Neural cell (in vitro differentiated cells): ENCODE data around the gene ATXN7L1.

Experiments
- CTCF ChIP-seq: fragments of 450-650 bp; IDR thresholded peaks from 2 replicates; pipeline ENCODE4 v1.5.1; 2014; ENCODE audit warnings: antibody characterized with exemption, mild to moderate bottlenecking, moderate library complexity; ENCODE audit not compliant: poor library complexity, severe bottlenecking
- EP300 ChIP-seq: fragments of 450-650 bp; conservative IDR thresholded peaks from 2 replicates; pipeline ENCODE4 v1.6.1; 2014; ENCODE audit warnings: antibody characterized with exemption, mild to moderate bottlenecking, moderate library complexity; ENCODE audit not compliant: poor library complexity, severe bottlenecking
- EZH2 ChIP-seq: fragments of 200-600, 300-800 bp; shearing (Covaris generic), sonication (generic); IDR thresholded peaks from 2 replicates; pipeline ENCODE4 v1.6.1; 2014; ENCODE audit warnings: antibody characterized with exemption, low read length, borderline replicate concordance, mild to moderate bottlenecking; ENCODE audit not compliant: insufficient read depth, poor library complexity, severe bottlenecking
- POLR2AphosphoS5 ChIP-seq: IDR thresholded peaks from 2 replicates; pipeline ENCODE4 v1.6.1; 2012
- RAD21 ChIP-seq: fragments of 450-650 bp; conservative IDR thresholded peaks from 2 replicates; pipeline ENCODE4 v1.6.1; 2014; ENCODE audit warnings: antibody characterized with exemption, mild to moderate bottlenecking, moderate library complexity
- REST ChIP-seq: IDR thresholded peaks from 2 replicates; pipeline ENCODE4 v1.6.1; 2012; ENCODE audit warnings: borderline replicate concordance
- TAF1 ChIP-seq: IDR thresholded peaks from 2 replicates; pipeline ENCODE4 v1.6.1; 2012; ENCODE audit warnings: low read depth

GRCh38 chr7:105917659-105918058 is 41.3 kb upstream of the ATXN7L1 start:
- no peak for TF ChIP-seq POLR2AphosphoS5
- no peak for TF ChIP-seq CTCF
- TF ChIP-seq EZH2: no peak
- no peak for TF ChIP-seq EP300
- TF ChIP-seq TAF1: no peak
- no peak for TF ChIP-seq RAD21
- TF ChIP-seq REST: no peak
